NCI-H1436 (cell line): ENCODE measurements around the gene PIH1D1.
A peak's percentile ranks its signal among the peaks of the same experiment; 100 is the strongest.

Source experiments
- DNase-seq: peaks from one replicate; lab custom pipeline; 2025; lab: John Stamatoyannopoulos, UW

The PIH1D1 gene

GRCh38 chr19:49435670-49436069 is 15.9 kb downstream of the PIH1D1 start:
- no peak for DNase-seq

- DNase-seq, result no peak
Measured at GRCh38 chr19:49434907-49435583, 16.6 kb downstream of the PIH1D1 start.

- no peak for DNase-seq
Measured at GRCh38 chr19:49433240-49433901, 18.2 kb downstream of the PIH1D1 start.

GRCh38 chr19:49432141-49433073 is 19.2 kb downstream of the PIH1D1 start:
- no peak for DNase-seq

GRCh38 chr19:49431330-49431749 is 20.3 kb downstream of the PIH1D1 start:
- DNase-seq, result no peak

- no peak for DNase-seq
Measured at GRCh38 chr19:49430678-49431329, 20.8 kb downstream of the PIH1D1 start.

GRCh38 chr19:49430172-49430677 is 21.4 kb downstream of the PIH1D1 start:
- DNase-seq, result no peak

- DNase-seq, result no peak
Measured at GRCh38 chr19:49428547-49429451, 22.8 kb downstream of the PIH1D1 start.

- no peak for DNase-seq
Measured at GRCh38 chr19:49427855-49428546, 23.6 kb downstream of the PIH1D1 start.

- DNase-seq, result no peak
Measured at GRCh38 chr19:49427339-49427738, 24.3 kb downstream of the PIH1D1 start.

- peak; percentile 70 for DNase-seq
Measured at GRCh38 chr19:49425922-49426592, 25.6 kb downstream of the PIH1D1 start.

- DNase-seq, result no peak
Measured at GRCh38 chr19:49425178-49425577, 26.4 kb downstream of the PIH1D1 start, which contains the start of gene GFY. GFY (plus strand) TSS chr19:49425388; CDS start chr19:49426431, 1,043 bp downstream.

- no peak for DNase-seq
Measured at GRCh38 chr19:49423985-49424303, 27.7 kb downstream of the PIH1D1 start.

- no peak for DNase-seq
Measured at GRCh38 chr19:49423071-49423984, 28.3 kb downstream of the PIH1D1 start, which contains the start of gene PTH2. PTH2 (minus strand) TSS chr19:49423441; CDS start chr19:49423339, 102 bp downstream.

GRCh38 chr19:49422407-49423070 is 29.1 kb downstream of the PIH1D1 start:
- peak; percentile 77 for DNase-seq

GRCh38 chr19:49421878-49422202 is 29.8 kb downstream of the PIH1D1 start:
- DNase-seq, result no peak

- DNase-seq, result peak; percentile 96
Measured at GRCh38 chr19:49421039-49421877, 30.4 kb downstream of the PIH1D1 start.
